GM12801 (cell line): ENCODE measurements around the gene CD34.

Experiments
- CTCF ChIP-seq: IDR thresholded peaks from one replicate; pipeline ENCODE4 v1.5.1; 2011; ENCODE audit warnings: control low read depth; ENCODE audit not compliant: insufficient read length; ENCODE audit errors: extremely low read depth

The CD34 gene

DNA sequence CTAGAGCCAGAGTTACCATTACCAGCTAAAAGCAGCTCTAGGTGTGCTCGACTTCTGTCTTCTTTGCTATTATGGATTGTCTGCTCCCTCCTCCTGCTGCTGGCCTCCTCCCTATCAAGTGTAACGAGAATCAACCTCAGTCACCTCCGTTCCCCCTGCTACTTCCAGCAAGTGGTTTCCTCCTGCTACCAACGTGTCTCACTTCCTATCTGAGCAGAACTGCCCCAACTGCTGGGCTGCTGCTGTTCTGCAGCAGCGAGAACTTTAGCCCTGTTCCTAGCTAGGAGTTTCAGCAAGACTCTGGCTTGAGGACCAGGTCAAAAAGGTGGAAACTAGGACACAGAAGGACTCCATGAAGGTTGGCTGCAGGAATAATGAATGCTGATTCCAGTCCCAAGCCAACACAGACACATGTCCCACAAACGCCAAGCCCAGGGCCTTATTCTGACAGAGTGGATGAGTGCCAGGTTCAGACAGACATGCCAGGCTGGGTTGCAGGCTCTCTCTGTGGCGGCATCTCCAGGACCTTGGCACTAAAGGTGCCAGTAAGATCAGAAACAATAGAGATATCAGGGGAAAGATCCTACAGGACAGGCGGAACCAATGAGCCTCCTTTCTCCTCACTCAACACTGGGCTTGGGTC lies 46.9 kb downstream of the CD34 start:
- no peak for TF ChIP-seq CTCF

DNA sequence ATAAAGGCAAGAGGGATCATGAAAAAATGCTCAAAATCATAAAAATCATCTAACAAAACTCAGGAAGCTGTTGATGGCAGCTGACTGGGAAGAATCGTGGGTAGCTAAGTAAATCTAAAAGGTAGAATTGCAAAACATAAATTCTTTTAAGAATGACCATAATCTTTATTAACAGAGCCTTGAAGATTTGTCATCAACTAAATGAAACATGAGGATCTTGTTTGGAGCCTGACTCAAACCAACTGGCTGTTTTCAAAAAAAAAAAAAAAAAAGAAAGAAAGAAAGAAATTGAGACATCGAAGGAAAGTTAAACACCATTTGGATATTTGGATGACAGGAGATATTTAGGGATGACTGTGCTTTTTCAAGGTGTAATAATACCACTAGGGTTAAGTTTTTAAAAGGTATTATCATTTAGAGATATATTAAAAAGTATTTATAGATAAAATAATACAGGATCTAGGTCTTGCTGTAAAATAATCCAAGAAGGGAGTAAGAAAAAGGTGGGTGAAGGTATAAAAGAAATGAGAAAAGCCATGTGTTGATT lies 48.6 kb downstream of the CD34 start:
- no peak for TF ChIP-seq CTCF

- TF ChIP-seq CTCF: no peak
These were observed 49.3 kb downstream of the CD34 start for GRCh38 chr1:207861442-207862177.

DNA sequence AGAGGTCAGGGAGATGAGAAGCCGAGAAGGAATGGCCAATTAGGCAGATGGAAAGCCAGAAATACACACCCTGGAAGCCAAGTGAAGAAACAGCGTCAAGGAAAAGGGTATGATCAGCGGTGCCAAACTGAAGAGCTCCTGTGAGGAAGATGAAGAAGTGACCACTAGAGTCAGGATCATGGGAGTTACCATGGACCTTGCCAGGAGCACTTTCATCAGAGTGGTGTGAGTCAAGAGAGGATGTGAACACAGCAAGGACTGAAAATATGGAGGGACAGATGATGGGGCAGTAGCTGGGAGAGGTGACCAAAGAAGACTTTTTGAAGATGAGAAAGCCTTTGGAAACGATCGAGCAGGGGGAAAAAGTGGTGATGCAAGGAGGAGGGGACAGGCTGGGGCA lies 50.4 kb downstream of the CD34 start:
- no peak for TF ChIP-seq CTCF

- no peak for TF ChIP-seq CTCF
These were observed 52.1 kb downstream of the CD34 start for GRCh38 chr1:207858806-207859205.

DNA sequence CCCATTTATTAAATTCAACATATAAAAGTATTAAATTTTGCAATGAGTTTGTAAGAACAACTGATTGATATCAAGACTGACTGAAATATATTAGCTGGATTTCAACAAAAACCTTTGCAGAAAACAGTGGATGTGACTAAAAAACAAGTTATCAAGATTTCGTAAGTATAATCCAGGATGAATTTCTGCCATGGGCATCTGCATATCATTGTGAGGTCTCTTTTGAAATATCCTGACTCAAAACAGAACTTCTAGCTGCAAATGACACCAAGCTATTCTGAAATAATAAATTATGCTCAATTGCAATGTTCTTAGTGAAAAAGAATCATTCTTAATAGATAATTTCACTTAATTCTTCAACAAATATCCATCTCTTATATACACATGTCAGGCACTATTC lies 52.6 kb downstream of the CD34 start:
- TF ChIP-seq CTCF: no peak

DNA sequence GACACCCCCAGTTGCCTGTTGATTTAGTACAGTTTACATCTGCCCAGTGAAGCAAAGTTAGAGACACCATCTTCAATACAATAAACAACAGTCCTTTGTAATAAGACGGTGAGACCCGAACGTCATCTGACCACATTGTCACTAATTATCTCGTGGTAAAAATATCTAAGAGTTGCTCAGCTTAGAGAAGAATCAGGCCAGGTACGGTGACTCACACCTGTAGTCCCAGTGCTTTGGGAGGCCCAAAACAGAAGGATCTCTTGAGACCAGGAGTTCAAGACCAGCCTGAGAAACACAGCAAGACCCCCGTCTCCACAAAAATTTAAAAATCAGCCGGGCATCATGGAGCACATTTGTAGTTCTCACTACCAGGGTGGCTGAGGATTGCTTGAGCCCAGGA lies 53.5 kb downstream of the CD34 start:
- TF ChIP-seq CTCF: no peak
